Astrocyte of the cerebellum (primary cell): Measurements from ENCODE around the gene MAP1LC3B2.
A peak's percentile ranks its signal among the peaks of the same experiment; 100 is the strongest.

ENCODE experiments used
- DNase-seq: peaks from one replicate; pipeline ENCODE4 v3.0.0-alpha.2; 2011; ENCODE audit warnings: low read depth
- H3K4me3 ChIP-seq: 2 replicates; pipeline ENCODE4 v1.5.1; 2011; ENCODE audit warnings: mild to moderate bottlenecking, low read depth, low read length, moderate library complexity
- CTCF ChIP-seq: IDR thresholded peaks from 2 replicates; pipeline ENCODE4 v1.5.1; 2012; ENCODE audit warnings: low read length, low read depth, moderate library complexity, mild to moderate bottlenecking; ENCODE audit errors: missing control alignments
- in situ Hi-C: cut with HindIII; loops from 2 replicates; pipeline ENCODE4 v1.10.0; 2017; ENCODE audit warnings: low sequenced_read_pairs

MAP1LC3B2 gene

GRCh38 chr12:116556356-116556952 is 2.7 kb upstream of the MAP1LC3B2 start:
- in situ Hi-C loops: no loop called here
- no peak for TF ChIP-seq CTCF
- no peak overlapping the region for H3K4me3 ChIP-seq
- DNase-seq: no peak

- in situ Hi-C loops: no loop called here
- no peak overlapping the region for H3K4me3 ChIP-seq
These were observed 2.0 kb upstream of the MAP1LC3B2 start for GRCh38 chr12:116556964-116557698.

GRCh38 chr12:116558280-116559161 is 660 bp upstream of the MAP1LC3B2 start:
- no peak for TF ChIP-seq CTCF
- in situ Hi-C loops: no loop called here
- no peak for DNase-seq
- no peak overlapping the region for H3K4me3 ChIP-seq

More at GRCh38 chr12:116556964-116557698, 2.0 kb upstream of the MAP1LC3B2 start:
- DNase-seq: peak; percentile 29
- no peak for TF ChIP-seq CTCF

- no peak overlapping the region for H3K4me3 ChIP-seq
- no peak for DNase-seq
- in situ Hi-C loops: no loop called here
- no peak for TF ChIP-seq CTCF
These were observed 2.1 kb downstream of the MAP1LC3B2 start for GRCh38 chr12:116561181-116561821.

- TF ChIP-seq CTCF: no peak
- H3K4me3 ChIP-seq: no peak overlapping the region
- in situ Hi-C loops: no loop called here
- DNase-seq: no peak
These were observed 2.9 kb downstream of the MAP1LC3B2 start for GRCh38 chr12:116562090-116562489.

- no peak for TF ChIP-seq CTCF
- in situ Hi-C loops: no loop called here
- no peak overlapping the region for H3K4me3 ChIP-seq
- no peak for DNase-seq
These were observed 4.1 kb downstream of the MAP1LC3B2 start for GRCh38 chr12:116563262-116563661.
